K562 (cell line): Measurements from ENCODE around the gene KMT2C. TPM values are rescaled to one million over a fixed set of nuclear protein-coding genes. Genes with fewer than 3 reads are reported as not detected.

Experiments used
- ATAC-seq: fragments of 200-7000 bp; cut with Tn5 transposase; 3 replicates; pipeline ENCODE4 v1.9.1; 2020; ENCODE audit warnings: moderate library complexity
- BruUV-seq: library from RNA; stranded (reverse); fragments of 400-500 nt; replicated peaks from 2 replicates; lab custom pipeline; 2021; lab: Mats Ljungman, UMichigan
- CTCF ChIA-PET: fragments of 300-600 bp; formaldehyde crosslinking; extraction: SDS; loops from one replicate; lab custom pipeline; 2021; ENCODE audit warnings: low intra/inter-chr PET ratio; lab: Yijun Ruan, JAX
- POLR2A ChIA-PET: fragments of 300-600, 350-650 bp; sonication (Branson Sonifier 250); formaldehyde crosslinking; extraction: SDS; loops from one replicate; lab custom pipeline; 2021; ENCODE audit warnings: antibody characterized with exemption, inconsistent platforms; lab: Yijun Ruan, JAX
- DNase-seq, 4 experiments: peaks; one replicate each; pipeline versions ENCODE4 v3.0.0 to v3.0.0-alpha.2; 2011 to 2018; ENCODE audit warnings: low spot score in 3 of 4, mixed read lengths in 3 of 4; ENCODE audit errors: extremely low read depth in 1 of 4
- FAIRE-seq: peaks from 2 replicates; lab custom pipeline; 2011; peaks lifted over from hg19 to GRCh38; lab: Jason Lieb, UNC
- H2AFZ ChIP-seq: 2 replicates; pipeline ENCODE4 v1.6.0; 2011; ENCODE audit warnings: low read depth, low read length, control low read depth, inconsistent platforms
- H3K27ac ChIP-seq: fragments of 200-600 bp; 3 replicates; pipeline ENCODE4 v1.8.0; 2011; ENCODE audit warnings: low read depth, mild to moderate bottlenecking, control low read depth, inconsistent platforms, low read length, moderate library complexity, mixed read lengths; ENCODE audit errors: extremely low read depth
- H3K27me3 ChIP-seq, 2 experiments: fragments of 300-600 bp in 1 of 2; 2 replicates in 1 of 2; 3 replicates in 1 of 2; pipeline versions ENCODE4 v1.6.0 to v1.8.0; 2011; ENCODE audit warnings: inconsistent platforms in 2 of 2, low read length in 2 of 2, mild to moderate bottlenecking in 1 of 2, mixed read lengths in 1 of 2, moderate library complexity in 1 of 2; ENCODE audit not compliant: control insufficient read depth in 2 of 2, insufficient read depth in 2 of 2
- H3K36me3 ChIP-seq: fragments of 300-600 bp; 3 replicates; pipeline ENCODE4 v1.8.0; 2011; ENCODE audit warnings: mild to moderate bottlenecking, low read length, inconsistent platforms; ENCODE audit not compliant: control insufficient read depth, insufficient read depth
- H3K4me1 ChIP-seq, 2 experiments: fragments of 200-600 bp in 1 of 2; replicated peaks in 1 of 2; 2 replicates in 1 of 2; 3 replicates in 1 of 2; pipeline versions ENCODE4 v1.5.1 to v1.8.0; 2011; ENCODE audit warnings: inconsistent platforms in 2 of 2, low read length in 2 of 2, mild to moderate bottlenecking in 1 of 2, mixed read lengths in 1 of 2, moderate library complexity in 1 of 2; ENCODE audit not compliant: control insufficient read depth in 2 of 2, insufficient read depth in 2 of 2
- H3K4me2 ChIP-seq: 2 replicates; pipeline ENCODE4 v1.6.1; 2011; ENCODE audit warnings: low read length, control low read depth, inconsistent platforms, mixed read lengths; ENCODE audit not compliant: insufficient read depth
- H3K4me3 ChIP-seq: fragments of 200-600 bp; sonication (generic), shearing (Covaris generic); 2 replicates; pipeline ENCODE4 v1.5.1; 2016; ENCODE audit warnings: control low read depth, inconsistent platforms
- H3K79me2 ChIP-seq: fragments of 200-600 bp; 3 replicates; pipeline ENCODE4 v1.8.0; 2011; ENCODE audit warnings: low read length, inconsistent platforms; ENCODE audit not compliant: control insufficient read depth, insufficient read depth
- H3K9ac ChIP-seq, 2 experiments: 2 replicates each; pipeline versions ENCODE4 v1.6.0 to v1.6.1; 2011; ENCODE audit warnings: low read depth in 2 of 2, low read length in 2 of 2, control low read depth in 1 of 2, inconsistent platforms in 1 of 2, mild to moderate bottlenecking in 1 of 2, mixed read lengths in 1 of 2; ENCODE audit not compliant: insufficient read depth in 1 of 2
- H3K9me1 ChIP-seq: one replicate; pipeline ENCODE4 v1.6.0; 2011; ENCODE audit warnings: inconsistent platforms, mild to moderate bottlenecking, low read length, moderate library complexity; ENCODE audit not compliant: control insufficient read depth, insufficient read depth
- H3K9me3 ChIP-seq: replicated peaks from 2 replicates; pipeline ENCODE4 v1.5.1; 2011; ENCODE audit warnings: low read depth, low read length, inconsistent platforms; ENCODE audit not compliant: control insufficient read depth, insufficient read depth
- H4K20me1 ChIP-seq: replicated peaks from 2 replicates; pipeline ENCODE4 v1.6.1; 2011; ENCODE audit warnings: low read length, inconsistent platforms, mixed read lengths; ENCODE audit not compliant: control insufficient read depth, insufficient read depth
- ADNP ChIP-seq: fragments of 200-800 bp; sonication (Bioruptor generic); IDR thresholded peaks from 2 replicates; pipeline ENCODE4 v1.6.1; 2016; ENCODE audit warnings: missing genetic modification characterization, missing compliant biosample characterization
- AFF1 ChIP-seq, 2 experiments: fragments of 450-650 bp; IDR thresholded peaks; 2 replicates each; pipeline ENCODE4 v1.6.1; 2018; ENCODE audit warnings: mild to moderate bottlenecking in 2 of 2, low read depth in 1 of 2; ENCODE audit not compliant: partially characterized antibody in 2 of 2
- BCOR ChIP-seq: fragments of 450-650 bp; IDR thresholded peaks from 2 replicates; pipeline ENCODE4 v1.6.1; 2016
- CEBPZ ChIP-seq: fragments of 150-350 bp; IDR thresholded peaks from 2 replicates; pipeline ENCODE4 v1.6.1; 2014; ENCODE audit warnings: low read depth, mild to moderate bottlenecking, low read length, borderline replicate concordance
- CHD1 ChIP-seq: fragments of 200-600 bp; sonication (generic); IDR thresholded peaks from one replicate; pipeline ENCODE4 v1.6.1; 2012; ENCODE audit warnings: mild to moderate bottlenecking, moderate library complexity, low read length, inconsistent platforms
- CHD4 ChIP-seq: fragments of 200-600 bp; sonication (generic); IDR thresholded peaks from 3 replicates; pipeline ENCODE4 v1.6.1; 2012; ENCODE audit warnings: low read depth, mild to moderate bottlenecking, mixed read lengths, low read length, inconsistent platforms; ENCODE audit not compliant: insufficient read depth, insufficient replicate concordance, poor library complexity, severe bottlenecking
- ELF1 ChIP-seq: fragments of 200-800 bp; sonication (Bioruptor generic); IDR thresholded peaks from 2 replicates; pipeline ENCODE4 v1.6.1; 2016; ENCODE audit warnings: missing genetic modification characterization, missing compliant biosample characterization
- MTA2 ChIP-seq: fragments of 450-650 bp; IDR thresholded peaks from 2 replicates; pipeline ENCODE4 v1.6.1; 2016; ENCODE audit warnings: low read depth
- RNF2 ChIP-seq: sonication (generic); IDR thresholded peaks from 2 replicates; pipeline ENCODE4 v1.6.1; 2016
- SMAD1 ChIP-seq: fragments of 150-350 bp; IDR thresholded peaks from 2 replicates; pipeline ENCODE4 v1.6.1; 2014; ENCODE audit warnings: low read length, low read depth; ENCODE audit not compliant: partially characterized antibody
- USF1 ChIP-seq: sonication (generic); formaldehyde crosslinking; IDR thresholded peaks from 2 replicates; pipeline ENCODE4 v1.9.0; 2022; ENCODE audit warnings: mild to moderate bottlenecking, missing genetic modification reagents
- ZKSCAN8 ChIP-seq: fragments of 200-800 bp; sonication (Bioruptor generic); IDR thresholded peaks from 2 replicates; pipeline ENCODE4 v1.6.1; 2016; ENCODE audit warnings: missing genetic modification characterization, missing compliant biosample characterization
- ZNF146 ChIP-seq: IDR thresholded peaks from one replicate; pipeline ENCODE4 v1.6.1; 2018; ENCODE audit warnings: missing compliant biosample characterization; ENCODE audit not compliant: unreplicated experiment
- ZNF408 ChIP-seq: fragments of 250-450 bp; sonication (Bioruptor Pico); IDR thresholded peaks from 2 replicates; pipeline ENCODE4 v1.4.0; 2020; ENCODE audit warnings: low read depth, mild to moderate bottlenecking, moderate library complexity
- WGBS: fragments of 100-300 bp; shearing (Covaris generic); methylation state at CpG from one replicate; pipeline ENCODE4 v1.1.6; 2016; ENCODE audit warnings: low coverage, mixed read lengths; ENCODE audit not compliant: insufficient coverage; ENCODE audit errors: missing lambda C conversion rate; 5-methylcytosine and 5-hydroxymethylcytosine counted together
- in situ Hi-C: fragments of 300-500 bp; cut with MboI; formaldehyde crosslinking; loops from 4 replicates; pipeline ENCODE4 v1.15.0; 2018; ENCODE audit warnings: inconsistent platforms, mixed read lengths
- intact Hi-C: fragments of 100-400 bp; cut with micrococcal nuclease; formaldehyde crosslinking; loops from 2 replicates; pipeline ENCODE4 v1.14.2; 2022
- polyA plus RNA-seq, 8 experiments: library from polyadenylated mRNA; depleted of rRNA in 4 of 8; stranded (reverse) in 5 of 8; unstranded in 3 of 8; fragments of >200 nt; fragmentation: Nextera tagmentation in 2 of 8; fragmentation: Illumina TruSeq in 1 of 8; extraction: Ambion mirVana in 2 of 8; extraction: Trizol in 1 of 8; gene quantifications; 2 replicates each; pipeline versions ENCODE4 v1.2.1 to v1.2.3, GENCODE V29; 2011 to 2014; ENCODE audit warnings: inconsistent platforms in 1 of 8, missing spikeins in 1 of 8
- total RNA-seq, 7 experiments: library from RNA; depleted of rRNA in 6 of 7; stranded (reverse); fragments of >200 nt in 6 of 7; fragmentation: Illumina TruSeq in 2 of 7; extraction: Trizol in 2 of 7; gene quantifications; 2 replicates each; pipeline versions ENCODE4 v1.2.1 to v1.2.3, GENCODE V29; 2011 to 2021; ENCODE audit warnings: low replicate concordance in 1 of 7

The KMT2C gene
- total and polyA plus RNA-seq, 9 of the 15 experiments (the other 6 are each of a cell fraction or from before 2014, with no cell fraction given) = 4.9 to 67.8 (median 27.1) TPM

- CTCF ChIA-PET = no interaction called here
- no peak overlapping the region for H3K4me2 ChIP-seq
- TF ChIP-seq ELF1 (no peak), MTA2 (no peak), ZNF408 (no peak), SMAD1 (no peak), ZKSCAN8 (CRISPR knock-in tag) (no peak), USF1 (no peak), RNF2 (no peak), ZNF146 (CRISPR knock-in tag) (peak; percentile 97), AFF1 (IDR thresholded peaks at IDR 0.05; ENCODE audit: low read depth in 1 of 2, partially characterized antibody in 2 of 2) (no peak), CHD1 (no peak), BCOR (peak; percentile 37; the same call in 1 of the 2 replicates), ADNP (tag) (0 out of 2 replicates have a peak, but pooled peaks have one; percentile 41), CEBPZ (no peak), CHD4 (no peak)
These were observed 69.7 kb downstream of the KMT2C start for GRCh38 chr7:152365982-152366603.

More at GRCh38 chr7:152365982-152366603, 69.7 kb downstream of the KMT2C start:
- peaks cover 99% of the 10 kb centered on the region for H3K79me2 ChIP-seq
- POLR2A ChIA-PET = interaction anchor here (1.2 kb wide), 1 partner anchor 9 kb away, joined by 5 read pairs; no protein-coding TSS in a partner anchor
- no peak overlapping the region for H2AFZ ChIP-seq
- ATAC-seq (no peak), DNase-seq (no peak), FAIRE-seq (no peak)
- no peak overlapping the region for H3K27ac ChIP-seq
- no TSS peak for BruUV-seq
- H3K4me3 ChIP-seq = no peak overlapping the region
- no peaks in the 10 kb centered on the region for H3K27me3 ChIP-seq
- peaks cover 5% of the 10 kb centered on the region for H3K9me1 ChIP-seq
- no peaks in the 10 kb centered on the region for H3K9me3 ChIP-seq
- H3K36me3 ChIP-seq = no peaks in the 10 kb centered on the region
- 82% methylated on average over 6 of the region's 6 CpGs for WGBS
- in situ Hi-C loops (no loop called here), intact Hi-C loops (no loop called here)
- H3K9ac ChIP-seq = no peak overlapping the region
- H4K20me1 ChIP-seq = peaks cover 30% of the 10 kb centered on the region
- H3K4me1 ChIP-seq = peaks cover 9 to 13% of the 10 kb centered on the region in 2 experiments
